ENCODE measurements around the gene LRCOL1.
"Not testable (repeated sequence)": the region's sequence is repeated elsewhere in the genome, so short reads cannot be mapped to it uniquely, and the experiment has no call there.

The LRCOL1 gene

GRCh38 chr12:132600048-132601032, 10.0 kb downstream of the LRCOL1 start:
- DNase-seq: peak; percentile 83 to 88

- DNase-seq: not testable (repeated sequence)
Observed at GRCh38 chr12:132599502-132599901, 10.9 kb downstream of the LRCOL1 start.

GRCh38 chr12:132597333-132598316, 12.8 kb downstream of the LRCOL1 start:
- DNase-seq: peak in 1 of 2 experiments; percentile 35

GRCh38 chr12:132596016-132596415, 14.4 kb downstream of the LRCOL1 start:
- DNase-seq: no peak

DNA sequence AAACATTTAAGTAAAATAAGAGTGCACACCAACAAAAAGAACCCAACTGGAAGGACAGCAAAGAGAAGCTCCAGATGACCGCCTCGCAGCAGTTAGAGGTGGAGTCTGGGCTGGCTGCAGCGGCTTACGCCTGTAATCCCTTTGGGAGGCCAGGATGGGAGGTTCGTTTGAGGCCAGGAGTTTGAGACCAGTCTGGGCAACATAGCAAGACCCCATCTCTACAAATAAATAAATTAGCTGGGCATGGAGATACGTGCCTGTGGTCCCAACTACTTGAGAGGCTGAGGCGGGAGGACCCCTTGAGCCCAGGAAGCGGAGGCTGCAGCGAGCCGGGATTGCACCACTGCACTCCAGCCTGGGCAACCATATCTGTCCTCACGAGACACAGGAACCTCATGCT, 15.2 kb downstream of the LRCOL1 start:
- no peak for DNase-seq

DNA sequence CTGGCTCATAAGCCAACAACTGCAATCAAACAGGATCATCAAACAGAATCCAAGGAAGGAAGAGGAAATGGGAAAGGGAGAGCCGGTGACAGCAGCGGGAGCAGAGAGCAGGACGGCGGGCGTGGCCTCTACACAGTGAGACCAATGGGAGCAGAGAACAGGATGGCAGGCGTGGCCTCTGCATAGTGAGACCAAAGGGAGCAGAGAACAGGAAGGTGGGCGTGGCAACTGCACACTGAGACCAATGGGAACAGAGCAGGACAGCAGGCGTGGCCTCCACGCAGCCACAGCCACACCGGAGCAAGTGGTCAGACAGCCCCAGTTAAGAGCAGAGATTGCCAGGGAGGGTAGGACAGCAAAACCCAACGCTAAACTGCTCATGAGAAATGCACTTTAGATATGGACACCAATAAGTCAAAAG, 16.4 kb downstream of the LRCOL1 start:
- peak; percentile 99 for DNase-seq

DNA sequence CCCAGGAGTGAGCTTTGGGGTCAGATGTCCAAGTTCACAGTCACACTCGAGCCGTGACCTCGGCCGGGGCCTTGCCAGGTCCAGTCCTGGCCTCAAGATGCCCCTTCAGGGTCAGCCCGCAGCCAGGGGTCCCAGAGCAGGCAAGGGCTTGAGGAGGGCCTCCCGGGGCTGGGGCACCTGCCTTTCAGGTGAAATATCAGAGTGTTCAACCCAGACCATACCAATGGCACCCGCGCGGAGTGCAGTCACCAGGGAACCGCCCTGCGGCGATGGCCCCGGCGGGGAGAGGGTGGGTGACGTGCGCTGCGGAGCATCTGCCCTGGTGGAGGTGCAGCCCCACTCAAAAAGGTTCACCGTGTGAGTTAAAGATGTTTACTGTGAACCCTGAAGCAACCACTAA, 16.9 kb downstream of the LRCOL1 start:
- peak in 1 of 2 experiments; percentile 63 for DNase-seq

GRCh38 chr12:132593071-132593470, 17.3 kb downstream of the LRCOL1 start:
- DNase-seq: no peak

- no peak for DNase-seq
Observed at GRCh38 chr12:132592282-132592970, 18.0 kb downstream of the LRCOL1 start.

GRCh38 chr12:132591107-132591935, 19.1 kb downstream of the LRCOL1 start:
- no peak for DNase-seq

- DNase-seq: no peak
Observed at GRCh38 chr12:132588821-132589669, 21.3 kb downstream of the LRCOL1 start.

- no peak for DNase-seq
Observed at GRCh38 chr12:132588319-132588718, 22.1 kb downstream of the LRCOL1 start.

DNA sequence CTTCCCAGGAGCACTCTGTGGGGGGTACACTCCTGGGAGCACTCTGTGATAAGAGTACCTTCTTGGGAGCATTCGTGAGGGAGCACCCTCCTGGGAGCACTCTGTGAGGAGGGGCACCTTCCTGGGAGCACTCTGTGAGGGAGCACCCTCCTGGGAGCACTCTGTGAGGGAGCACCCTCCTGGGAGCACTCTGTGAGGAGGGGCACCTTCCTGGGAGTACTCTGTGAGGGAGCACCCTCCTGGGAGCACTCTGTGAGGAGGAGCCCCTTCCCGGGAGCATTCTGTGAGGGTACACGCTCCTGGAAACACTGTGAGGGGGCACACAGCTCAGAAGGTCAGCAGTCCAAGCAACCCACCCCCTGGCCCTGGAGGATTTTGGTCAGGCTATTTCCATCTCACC, 22.6 kb downstream of the LRCOL1 start:
- no peak for DNase-seq

DNA sequence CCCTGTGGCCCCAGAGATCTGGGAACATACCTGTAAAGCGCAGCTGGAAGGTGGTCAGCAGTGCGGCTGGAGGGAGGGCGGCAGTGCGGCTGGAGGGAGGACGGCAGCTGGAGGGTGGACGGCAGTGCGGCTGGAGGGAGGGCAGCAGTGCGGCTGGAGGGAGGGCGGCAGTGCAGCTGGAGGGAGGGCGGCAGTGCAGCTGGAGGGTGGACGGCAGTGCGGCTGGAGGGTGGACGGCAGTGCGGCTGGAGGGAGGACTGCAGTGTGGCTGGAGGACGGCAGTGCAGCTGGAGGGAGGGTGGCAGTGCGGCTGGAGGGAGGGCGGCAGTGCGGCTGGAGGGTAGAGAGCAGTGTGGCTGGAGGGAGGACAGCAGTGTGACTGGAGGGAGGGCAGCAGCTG, 23.5 kb downstream of the LRCOL1 start:
- DNase-seq: no peak

DNA sequence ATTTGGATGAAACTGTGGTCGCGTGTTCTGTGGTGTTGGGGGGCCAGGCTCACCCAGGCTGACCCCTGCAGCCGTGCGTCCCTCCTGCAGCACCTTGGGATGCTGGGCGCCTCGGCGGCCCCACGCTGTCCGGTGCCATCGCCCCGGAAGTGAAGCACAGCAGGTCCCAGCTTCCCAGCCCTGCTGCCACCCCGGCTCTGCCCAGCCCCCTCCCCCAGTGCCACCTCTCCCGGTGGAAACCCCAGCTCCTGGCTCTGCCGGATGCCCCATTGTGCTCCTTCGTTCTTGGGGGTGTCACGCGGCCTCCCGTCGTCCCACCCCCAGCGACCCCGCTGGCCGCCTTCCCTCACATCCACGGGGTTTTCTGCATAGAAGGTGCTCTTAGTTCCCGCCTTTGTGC, 25.2 kb downstream of the LRCOL1 start:
- no peak for DNase-seq

- no peak for DNase-seq
Observed at GRCh38 chr12:132584429-132584828, 26.0 kb downstream of the LRCOL1 start.

- DNase-seq: no peak
Observed at GRCh38 chr12:132583736-132584135, 26.6 kb downstream of the LRCOL1 start.

- DNase-seq: no peak
Observed at GRCh38 chr12:132583411-132583710, 27.0 kb downstream of the LRCOL1 start.

DNA sequence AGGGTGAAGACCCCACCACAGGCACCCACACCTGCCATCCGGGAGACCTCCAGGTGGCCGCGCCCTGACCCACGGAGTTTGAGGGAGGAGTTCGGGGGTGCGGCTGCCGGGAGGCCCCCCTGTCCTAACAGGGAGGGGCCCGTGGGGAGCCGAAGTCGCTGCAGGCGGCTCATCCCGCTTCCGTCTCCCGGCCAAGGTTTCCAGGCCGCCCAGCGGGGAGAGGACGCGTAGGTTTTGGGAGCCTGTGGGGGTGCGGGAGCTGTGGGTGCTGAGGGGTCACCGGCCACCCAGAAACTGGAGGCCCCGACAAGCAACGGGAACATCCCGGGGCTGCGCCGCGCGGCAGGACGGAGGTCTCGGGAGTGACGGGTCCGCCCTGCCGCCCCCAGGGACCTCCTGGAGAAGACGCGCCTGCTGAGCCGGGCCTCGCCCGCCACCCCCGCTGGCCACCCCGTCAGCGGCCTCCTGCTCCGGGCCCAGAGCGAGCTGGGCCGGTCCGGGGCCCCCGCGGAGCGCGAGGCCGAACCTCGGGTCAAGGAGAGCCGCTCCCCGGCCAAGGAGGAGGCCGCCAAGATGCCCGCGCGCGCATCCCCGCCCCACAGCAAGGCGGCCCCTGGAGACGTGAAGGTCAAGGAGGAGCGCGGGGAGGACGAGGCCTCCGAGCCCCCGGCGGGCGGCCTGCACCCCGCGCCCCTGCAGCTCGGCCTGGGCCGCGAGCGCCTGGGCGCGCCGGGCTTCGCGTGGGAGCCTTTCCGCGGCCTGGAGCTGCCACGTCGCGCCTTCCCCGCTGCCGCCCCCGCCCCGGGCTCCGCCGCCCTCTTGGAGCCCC, 27.6 kb downstream of the LRCOL1 start:
- no peak for DNase-seq

- DNase-seq: no peak
Observed at GRCh38 chr12:132582058-132582420, 28.3 kb downstream of the LRCOL1 start.

All from SHP77 (cell line).